NCI-H2029 treated with DMSO at 0.1 percent for 48 hours (cell line): ENCODE measurements around the gene KRT15.

ENCODE experiments used
- DNase-seq: peaks from one replicate; lab custom pipeline; 2025; lab: John Stamatoyannopoulos, UW

KRT15 gene

GRCh38 chr17:41518789-41519449 is at the start of gene KRT15:
KRT15 (minus strand) TSS chr17:41518890; CDS start chr17:41518827, 63 bp downstream.
- DNase-seq = peak; percentile 39

- no peak for DNase-seq
Observed at GRCh38 chr17:41567317-41567716, 48.6 kb upstream of the KRT15 start.

- DNase-seq = no peak
Observed at GRCh38 chr17:41565338-41565737, 46.6 kb upstream of the KRT15 start.

- no peak for DNase-seq
Observed at GRCh38 chr17:41563607-41564170, 45.0 kb upstream of the KRT15 start.

- no peak for DNase-seq
Observed at GRCh38 chr17:41561554-41561953, 42.9 kb upstream of the KRT15 start.

- DNase-seq = no peak
Observed at GRCh38 chr17:41559548-41559947, 40.9 kb upstream of the KRT15 start.

GRCh38 chr17:41556931-41557330 is 38.2 kb upstream of the KRT15 start:
- DNase-seq = no peak

- no peak for DNase-seq
Observed at GRCh38 chr17:41556306-41556705, 37.6 kb upstream of the KRT15 start.

GRCh38 chr17:41555105-41555887 is 36.6 kb upstream of the KRT15 start:
- no peak for DNase-seq

GRCh38 chr17:41553987-41554680 is 35.4 kb upstream of the KRT15 start:
- no peak for DNase-seq

- no peak for DNase-seq
Observed at GRCh38 chr17:41553176-41553575, 34.5 kb upstream of the KRT15 start.

- no peak for DNase-seq
Observed at GRCh38 chr17:41552455-41552854, 33.8 kb upstream of the KRT15 start.

- no peak for DNase-seq
Observed at GRCh38 chr17:41551365-41551764, 32.7 kb upstream of the KRT15 start.

- no peak for DNase-seq
Observed at GRCh38 chr17:41549596-41550039, 30.9 kb upstream of the KRT15 start.

GRCh38 chr17:41548844-41549595 is 30.3 kb upstream of the KRT15 start:
- DNase-seq = peak; percentile 68

GRCh38 chr17:41547921-41548843 is 29.5 kb upstream of the KRT15 start:
- DNase-seq = no peak

- DNase-seq = no peak
Observed at GRCh38 chr17:41547378-41547841, 28.7 kb upstream of the KRT15 start.

- no peak for DNase-seq
Observed at GRCh38 chr17:41546819-41547218, 28.1 kb upstream of the KRT15 start.

- no peak for DNase-seq
Observed at GRCh38 chr17:41545829-41546410, 27.2 kb upstream of the KRT15 start.

GRCh38 chr17:41544935-41545334 is 26.2 kb upstream of the KRT15 start:
- DNase-seq = no peak
